HG02840 (cell line): ENCODE measurements around the gene UAP1L1.

Experiments used
- ATAC-seq: cut with Tn5 transposase; IDR thresholded peaks from one replicate; pipeline ENCODE4 v1.9.1; 2021; ENCODE audit warnings: mild to moderate bottlenecking, moderate library complexity, moderate number of reproducible peaks; ENCODE audit not compliant: unreplicated experiment, low FRiP score

Gene UAP1L1

DNA sequence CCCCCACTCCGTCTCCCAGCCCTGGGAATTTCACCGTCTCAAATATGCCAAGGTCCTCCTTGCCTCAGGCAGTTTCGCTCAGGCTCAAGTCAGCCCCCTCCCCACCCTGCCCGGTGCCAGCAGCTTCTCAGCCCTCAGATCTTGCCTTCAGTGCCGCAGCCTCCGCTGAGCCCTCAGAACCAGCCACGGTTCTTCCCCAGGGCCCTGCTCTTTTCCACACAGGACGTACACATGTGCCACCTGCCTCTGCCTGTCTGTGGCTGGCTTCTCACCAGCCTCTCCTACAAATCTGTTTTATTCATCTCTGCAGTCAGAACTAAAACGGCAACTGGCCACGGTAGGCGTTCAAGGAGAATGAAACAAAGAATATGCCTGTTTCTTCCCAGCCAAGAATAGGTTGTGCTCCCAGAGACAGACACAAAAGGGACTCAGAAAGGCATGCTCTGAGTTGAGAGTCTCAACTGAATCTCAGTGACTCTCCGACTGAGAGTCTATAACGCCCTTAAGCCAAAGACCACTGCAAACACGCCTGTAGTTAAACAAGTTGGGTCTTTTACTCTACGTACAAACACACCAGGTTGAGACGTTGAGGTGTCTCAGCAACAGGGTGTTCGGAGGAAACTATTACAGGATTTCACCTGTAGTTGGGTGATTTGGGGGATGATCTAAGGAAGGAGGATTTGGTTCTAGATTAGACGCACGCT, 51.0 kb downstream of the UAP1L1 start:
- no peak for ATAC-seq

DNA sequence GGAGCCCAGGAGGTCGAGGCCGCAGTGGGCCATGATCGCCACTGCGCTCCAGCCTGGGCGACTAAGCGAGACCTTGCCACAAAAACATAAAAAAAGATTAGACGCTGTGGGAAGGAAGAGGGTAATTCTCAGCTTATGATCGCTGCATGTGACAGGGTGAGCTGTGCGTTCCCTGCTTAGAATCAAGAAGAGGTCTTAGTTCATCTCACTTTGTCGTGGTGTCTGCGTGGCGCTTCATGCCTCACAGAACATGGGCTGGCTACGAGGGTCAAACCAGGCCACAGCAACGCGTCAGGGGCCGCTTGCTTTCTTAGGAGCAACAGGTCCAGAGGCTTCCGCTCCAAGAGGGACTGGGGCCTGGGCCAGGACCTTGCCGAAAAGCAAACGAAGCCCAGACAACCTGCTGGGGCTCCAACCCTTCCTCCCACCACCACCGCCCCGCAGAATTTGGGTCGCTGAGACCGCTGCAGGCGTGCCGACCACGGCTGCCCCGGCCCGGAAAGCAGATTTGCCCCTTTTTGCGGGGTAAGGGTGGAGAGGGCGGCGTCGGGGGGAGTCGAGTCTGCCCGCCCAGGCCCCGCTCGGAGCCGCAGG, 51.6 kb downstream of the UAP1L1 start:
- ATAC-seq: peak; percentile 10

DNA sequence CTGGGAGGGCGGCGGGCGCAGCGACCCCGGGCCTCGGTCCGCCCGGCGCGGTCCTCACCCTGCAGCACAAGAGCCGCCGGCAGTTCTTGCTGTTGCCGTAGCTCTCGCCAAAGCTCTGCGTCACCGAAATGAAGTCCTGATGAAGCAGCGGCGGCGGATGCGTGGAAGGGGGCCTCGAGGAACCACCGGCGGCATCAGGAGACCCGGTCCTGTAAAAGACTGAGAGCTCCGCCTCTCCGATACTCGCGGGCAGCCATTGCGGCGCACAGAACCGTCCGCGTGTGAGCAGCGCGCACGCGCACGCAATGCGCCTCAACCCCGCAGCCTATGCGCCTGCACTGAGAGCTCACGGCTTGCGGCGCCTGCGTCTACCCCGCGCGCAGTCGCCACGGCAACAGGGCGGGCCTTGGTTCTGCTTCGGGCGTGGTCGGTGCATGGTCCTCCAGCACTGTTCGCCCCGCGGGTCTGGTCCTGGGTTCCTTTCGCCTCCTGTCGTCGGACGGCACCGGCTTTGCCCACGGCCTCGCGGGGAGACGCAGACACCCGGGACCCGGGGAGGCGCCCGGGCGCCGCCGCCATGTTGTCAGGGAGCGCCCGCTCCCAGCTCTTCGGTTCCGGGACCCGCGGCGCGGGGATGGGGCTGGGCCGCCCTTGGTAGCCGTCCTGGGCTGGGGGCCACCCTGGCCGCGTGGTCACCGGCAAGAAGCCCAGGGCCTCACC, 52.3 kb downstream of the UAP1L1 start:
- peak; percentile 65 for ATAC-seq

DNA sequence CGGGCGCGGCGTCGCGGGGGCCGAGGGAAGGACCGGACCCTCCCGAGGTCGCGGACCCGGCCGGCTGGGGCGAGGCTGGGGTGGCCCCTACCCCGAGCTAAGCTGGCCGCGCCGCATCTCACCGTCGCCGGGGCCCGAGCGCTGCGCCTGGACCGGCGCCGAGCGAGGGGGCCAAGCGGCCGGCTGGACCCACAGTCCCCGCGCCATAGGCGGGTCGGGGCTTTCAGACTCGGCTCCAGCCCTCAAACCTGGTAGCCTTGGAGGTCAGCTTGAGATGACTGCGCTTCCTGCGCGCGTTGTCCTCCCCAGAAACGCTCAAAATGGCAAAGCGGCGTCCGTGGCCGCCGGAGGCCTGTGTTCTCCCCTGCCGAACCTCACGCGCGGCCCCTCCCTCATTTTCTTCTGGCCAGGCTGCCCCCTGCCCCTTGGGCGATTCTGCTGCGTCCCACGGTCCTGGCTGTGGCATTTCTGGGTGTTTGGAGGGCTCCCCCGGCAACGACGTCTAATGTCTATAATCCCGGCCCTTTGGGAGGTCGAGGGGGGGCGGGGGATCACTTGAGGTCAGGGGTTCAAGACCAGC, 52.9 kb downstream of the UAP1L1 start:
- no peak for ATAC-seq
